ENCODE data around the gene TTYH2.

DNA sequence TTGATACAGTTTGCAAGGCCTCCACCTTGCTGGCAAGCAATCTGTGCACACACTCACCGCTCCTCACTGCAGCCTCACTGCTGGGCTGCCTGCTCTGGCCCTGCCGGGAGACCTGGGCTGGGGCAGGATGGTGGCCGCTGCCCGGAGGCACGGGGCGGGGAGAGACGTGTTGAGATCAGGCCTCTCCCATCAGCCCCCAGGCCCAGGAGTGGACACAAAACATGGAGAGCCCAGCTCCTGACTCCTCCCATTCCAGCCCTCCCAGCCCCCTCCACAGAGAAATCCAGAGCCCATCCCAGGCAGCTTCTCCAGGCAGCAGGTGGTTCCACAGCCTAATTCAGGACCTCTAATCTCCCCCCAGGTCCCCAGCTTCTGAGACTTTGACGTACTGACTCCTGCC, 33.0 kb upstream of the TTYH2 start:
- TF ChIP-seq CTCF (IDR thresholded peaks at IDR 0.05; ENCODE audit: insufficient read depth, low read length, poor library complexity, severe bottlenecking) (no peak), EZH2phosphoT487 (conservative IDR thresholded peaks at IDR 0.05; ENCODE audit: low read length) (no peak)
